Left hindlimb (tissue), 1 donor: ENCODE results near the gene CPNE4.
"Not testable (repeated sequence)": the region's sequence is repeated elsewhere in the genome, so short reads cannot be mapped to it uniquely, and the experiment has no call there.

Source experiments
- DNase-seq: peaks from one replicate; pipeline ENCODE4 v3.0.0-alpha.2; 2018

CPNE4 gene

DNA sequence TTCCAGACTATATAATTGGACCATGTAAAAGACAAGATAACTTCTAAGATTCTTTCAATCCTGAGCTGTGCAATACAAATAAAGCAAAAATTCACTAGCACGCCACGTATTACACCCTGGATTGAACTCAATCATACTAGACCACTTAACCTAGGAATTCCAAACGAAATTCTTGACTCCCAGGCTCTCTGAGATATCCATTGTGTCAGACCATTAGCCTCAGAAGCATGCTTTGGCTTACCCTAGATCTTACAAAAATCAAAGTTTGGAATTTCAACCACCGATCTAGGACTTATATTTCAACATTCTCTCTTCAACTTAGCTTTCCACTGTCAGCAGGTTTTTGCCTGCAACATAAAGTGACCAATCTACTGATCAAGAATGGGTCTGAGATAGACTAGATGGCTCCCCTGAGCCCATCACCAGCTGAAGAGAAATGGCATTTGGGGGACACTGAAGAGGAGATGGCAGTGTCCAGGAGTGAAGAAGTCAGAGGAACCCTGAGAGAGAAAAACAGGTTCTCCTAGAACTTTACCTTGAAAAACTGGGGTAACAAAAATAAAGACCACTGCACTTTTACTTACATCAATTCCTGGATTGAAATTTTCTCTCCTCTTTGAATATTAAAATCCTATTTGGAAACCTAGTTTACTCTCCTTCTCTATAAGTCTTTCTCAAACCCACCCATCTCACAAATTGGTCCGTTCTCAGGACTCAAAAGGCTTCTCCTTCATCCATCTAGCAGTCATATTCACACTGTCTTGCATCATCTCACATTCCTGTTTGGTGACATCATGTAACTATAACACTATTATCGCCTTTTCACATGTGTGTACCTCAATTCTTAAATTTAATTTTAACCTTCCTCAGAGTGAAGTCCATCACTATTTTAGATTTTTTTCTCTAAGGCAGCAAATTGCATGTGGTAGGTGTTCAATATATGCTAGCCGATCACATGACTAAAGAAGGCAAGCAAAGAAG lies 18.5 kb downstream of the CPNE4 start:
- no peak for DNase-seq

DNA sequence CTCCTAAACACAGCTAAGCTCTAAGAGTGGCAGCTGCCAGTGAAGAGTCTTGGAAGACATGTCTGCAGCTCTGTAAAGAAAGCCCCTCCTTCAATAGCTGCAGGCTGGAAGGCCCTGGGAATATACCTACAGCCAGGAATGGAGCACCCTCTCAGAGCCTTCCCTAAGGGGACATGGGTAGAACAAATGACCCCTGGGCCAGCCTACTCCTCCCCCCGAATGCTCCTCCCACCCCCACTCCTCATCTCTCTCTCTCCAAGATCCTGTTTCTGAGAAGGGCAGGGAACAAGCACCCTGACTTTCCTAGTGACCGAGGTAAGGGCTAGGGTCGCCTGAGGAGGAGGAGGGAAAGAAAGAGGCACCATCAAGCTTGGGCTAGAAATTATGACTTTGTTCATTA lies 20.7 kb downstream of the CPNE4 start:
- DNase-seq: no peak

DNA sequence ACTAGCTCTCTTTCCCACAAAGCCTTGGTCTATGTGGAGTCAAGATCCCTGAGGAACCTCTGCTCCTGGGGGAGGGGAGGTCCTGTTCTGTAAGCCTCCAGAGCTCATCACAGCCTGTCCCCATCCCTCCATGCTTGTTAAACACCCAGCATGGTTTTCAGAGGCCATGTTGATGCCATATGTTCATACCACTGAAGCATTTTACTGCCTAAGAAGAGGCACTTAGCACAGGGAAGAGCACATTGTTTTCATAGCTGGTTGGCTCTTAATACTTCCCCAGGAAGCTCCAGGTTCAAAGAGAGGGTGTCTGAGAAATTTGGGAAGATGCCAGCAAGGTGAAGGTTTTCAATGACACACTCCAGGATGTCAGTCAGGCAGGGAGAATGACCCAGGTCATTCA lies 25.6 kb downstream of the CPNE4 start:
- DNase-seq: no peak

DNA sequence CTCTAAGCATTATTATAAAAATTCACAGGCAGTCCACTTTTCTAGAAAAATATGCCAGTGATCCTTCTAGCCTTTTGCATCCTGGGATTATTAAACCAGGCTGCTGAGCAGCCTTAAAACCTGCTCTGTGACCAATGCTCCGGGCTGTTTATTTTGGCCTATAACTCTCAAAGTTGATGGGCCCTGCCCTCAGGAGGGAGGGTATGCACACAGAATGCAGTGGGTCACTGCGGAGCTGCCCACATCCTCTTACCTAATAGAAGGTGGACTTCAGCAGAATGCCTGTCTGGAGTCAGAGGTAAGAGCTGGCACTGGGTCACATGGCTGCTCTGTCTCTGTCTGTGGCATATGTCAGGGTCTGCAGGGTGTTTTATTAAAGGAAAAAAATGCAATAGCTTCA lies 26.0 kb downstream of the CPNE4 start:
- DNase-seq: no peak

DNA sequence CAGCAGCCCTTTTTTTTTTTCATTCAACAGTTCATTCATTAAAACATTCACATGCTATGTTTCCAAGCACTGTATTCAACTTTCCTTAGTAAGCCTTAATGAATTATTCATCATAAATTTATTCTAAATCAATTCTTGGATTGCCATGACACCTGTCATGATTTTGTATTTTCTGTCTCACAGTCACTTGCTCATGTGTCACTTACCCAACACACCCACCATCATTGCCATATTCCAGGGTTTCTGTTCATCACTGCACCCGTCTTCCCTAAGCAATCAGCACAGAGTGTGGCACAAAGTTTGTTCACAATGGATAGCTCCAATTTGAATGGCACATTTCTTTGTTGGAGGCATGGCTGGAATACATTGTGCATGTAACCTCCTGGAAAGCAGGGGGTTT lies 27.2 kb downstream of the CPNE4 start:
- DNase-seq: no peak

DNA sequence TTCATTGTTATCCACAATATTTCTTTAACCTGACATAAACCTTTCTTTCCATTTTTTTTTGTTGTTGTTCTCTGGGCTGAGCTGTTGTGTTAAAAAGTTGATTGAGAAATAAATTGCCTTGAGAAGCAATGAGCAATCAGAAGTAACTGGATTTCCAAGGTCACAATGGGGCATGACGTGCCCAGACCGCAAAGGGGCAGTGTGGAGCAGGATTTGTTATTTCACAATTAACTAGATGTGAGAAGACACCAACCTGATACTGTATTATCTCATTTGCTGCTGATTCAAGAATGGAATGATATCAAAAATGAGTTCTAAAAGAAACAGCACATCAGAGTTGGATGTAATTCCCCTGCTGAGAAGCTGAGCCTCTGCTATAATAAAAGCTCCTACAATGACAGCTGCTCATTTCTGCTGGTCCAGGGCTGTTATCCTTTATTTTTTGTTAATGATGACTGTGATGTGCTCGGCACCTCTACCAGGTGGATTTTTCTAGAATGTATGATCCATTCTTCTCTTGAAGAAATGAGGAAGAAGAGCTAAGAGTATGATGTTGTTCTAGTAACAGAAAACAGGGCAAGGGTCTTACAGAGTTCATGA lies 28.1 kb downstream of the CPNE4 start:
- DNase-seq: no peak

DNA sequence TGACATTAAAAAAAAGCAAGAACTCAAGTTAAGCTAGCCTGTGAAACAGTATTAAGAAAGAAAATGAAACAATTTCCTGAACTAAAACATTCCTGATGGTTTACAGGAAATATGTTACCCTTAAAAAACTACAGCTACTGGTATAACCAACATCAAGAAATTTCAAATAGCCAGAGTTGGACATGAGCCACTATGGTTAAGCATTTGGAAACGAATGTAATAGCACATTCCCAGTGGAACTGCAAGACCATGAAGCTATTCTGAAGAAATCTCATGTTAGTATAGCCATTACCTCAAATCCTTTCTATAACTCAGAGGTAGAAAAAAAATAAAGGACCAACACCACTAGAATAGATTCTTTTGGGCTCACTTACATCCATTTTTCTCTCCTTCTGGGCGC lies 30.2 kb downstream of the CPNE4 start:
- no peak for DNase-seq

DNA sequence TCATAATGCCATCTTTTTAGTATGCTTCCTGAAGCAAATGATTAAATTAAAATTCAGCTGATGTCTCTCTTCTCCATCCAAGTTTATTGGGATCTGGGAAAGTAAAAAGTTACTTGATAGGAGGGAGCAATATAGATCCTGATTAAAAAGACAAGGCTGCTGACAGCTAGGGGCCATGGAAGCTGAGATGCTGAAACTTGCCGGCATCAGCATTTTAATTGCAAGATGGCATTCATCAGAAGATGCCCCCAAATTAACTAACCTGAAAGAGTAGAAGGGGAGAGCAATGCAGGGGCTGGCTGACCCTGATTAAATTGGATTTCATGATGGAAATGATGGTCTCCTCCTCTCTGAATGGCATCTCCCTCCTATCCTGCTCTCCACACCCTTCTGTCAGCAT lies 31.1 kb downstream of the CPNE4 start:
- DNase-seq: no peak

DNA sequence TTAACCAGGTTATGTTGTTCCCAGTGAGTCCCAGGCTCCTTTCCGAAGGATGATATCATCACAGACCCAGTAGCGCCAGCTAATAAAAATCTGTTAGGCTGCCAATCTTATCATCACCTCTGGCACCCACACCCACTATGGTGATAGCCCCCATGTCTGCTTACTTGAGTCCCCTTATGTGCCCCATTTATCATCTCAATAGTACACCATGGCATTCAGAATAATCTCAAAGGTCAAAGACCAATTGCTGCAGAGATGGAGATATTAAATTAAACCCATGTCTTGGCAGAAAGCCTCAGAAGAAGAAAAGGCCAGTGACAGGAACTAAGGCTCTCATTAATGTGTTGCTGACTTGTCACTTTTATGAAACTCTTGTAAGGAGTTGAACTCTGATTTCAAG lies 32.8 kb downstream of the CPNE4 start:
- DNase-seq: no peak

DNA sequence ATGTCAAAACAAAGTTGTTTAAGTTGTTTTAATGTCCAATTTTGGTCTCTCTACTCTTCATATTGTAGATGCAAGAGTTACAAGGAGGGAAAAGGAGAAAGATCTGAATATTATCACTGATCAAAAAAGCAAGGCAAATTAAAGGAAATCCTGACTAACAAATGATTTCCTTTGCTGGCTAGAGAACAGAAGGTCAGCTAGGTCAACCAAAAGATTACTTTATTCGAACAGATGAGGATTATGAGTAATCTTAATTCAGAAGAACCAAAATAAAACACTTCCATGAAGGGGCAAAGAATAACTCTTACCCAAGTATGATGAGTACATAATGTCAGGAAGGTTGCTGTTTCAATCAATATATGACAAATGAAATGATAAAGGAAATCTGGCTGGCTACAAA lies 33.8 kb downstream of the CPNE4 start:
- DNase-seq: no peak

DNA sequence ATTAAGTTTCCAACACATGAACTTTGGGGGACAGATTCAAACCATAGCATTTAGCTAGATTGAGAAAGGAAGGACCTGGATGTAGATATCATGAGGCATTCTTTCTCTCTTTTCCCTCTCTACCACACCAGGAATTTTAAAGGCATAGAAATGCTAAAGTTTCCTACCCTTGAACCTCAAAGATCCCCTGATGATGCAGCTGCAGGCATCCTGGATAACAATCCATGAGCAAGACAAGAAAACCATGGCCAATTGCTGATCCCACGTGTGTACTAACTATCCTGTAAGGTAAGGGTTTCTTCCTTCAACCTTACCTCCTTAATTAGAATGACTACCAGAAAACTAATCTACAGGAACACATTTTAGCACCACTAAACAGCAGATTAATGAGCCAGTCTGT lies 36.8 kb downstream of the CPNE4 start:
- DNase-seq: no peak

DNA sequence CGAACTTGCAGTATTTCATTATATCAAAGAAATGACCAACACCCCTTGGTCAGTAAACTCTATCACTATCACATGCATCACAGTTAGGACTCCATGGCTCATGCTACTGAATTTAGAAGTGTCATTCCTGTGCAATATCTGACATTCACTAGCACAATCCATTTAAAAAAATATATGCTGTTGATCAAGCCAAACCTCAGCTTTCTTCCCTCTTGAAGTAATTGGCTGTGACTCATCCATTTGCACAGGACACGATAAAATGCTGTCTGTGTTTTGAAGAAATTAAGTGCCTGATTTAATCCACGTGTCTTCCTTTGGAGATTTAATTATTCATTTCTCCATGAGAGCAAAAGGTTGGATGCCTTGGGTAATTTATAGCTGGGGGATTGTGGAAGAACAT lies 38.9 kb downstream of the CPNE4 start:
- no peak for DNase-seq

DNA sequence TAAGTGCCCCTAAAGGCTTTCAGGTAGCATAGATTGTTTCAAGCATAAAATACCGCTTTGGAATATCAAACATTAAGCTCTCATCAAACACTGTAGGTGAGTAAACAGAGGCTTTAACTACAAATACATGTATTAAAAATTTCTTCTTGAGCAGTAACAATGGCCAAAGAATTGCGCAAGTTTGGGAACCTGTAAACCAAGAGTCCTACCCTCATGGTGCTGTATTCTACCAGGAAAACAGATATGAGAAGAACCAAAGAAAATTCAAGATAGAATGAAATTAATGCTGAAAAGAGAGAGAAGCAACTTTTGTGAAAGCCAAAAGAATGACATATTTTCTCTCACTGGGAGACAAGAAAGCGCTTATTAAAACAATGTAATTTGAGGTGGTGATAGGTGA lies 45.5 kb downstream of the CPNE4 start:
- no peak for DNase-seq

DNA sequence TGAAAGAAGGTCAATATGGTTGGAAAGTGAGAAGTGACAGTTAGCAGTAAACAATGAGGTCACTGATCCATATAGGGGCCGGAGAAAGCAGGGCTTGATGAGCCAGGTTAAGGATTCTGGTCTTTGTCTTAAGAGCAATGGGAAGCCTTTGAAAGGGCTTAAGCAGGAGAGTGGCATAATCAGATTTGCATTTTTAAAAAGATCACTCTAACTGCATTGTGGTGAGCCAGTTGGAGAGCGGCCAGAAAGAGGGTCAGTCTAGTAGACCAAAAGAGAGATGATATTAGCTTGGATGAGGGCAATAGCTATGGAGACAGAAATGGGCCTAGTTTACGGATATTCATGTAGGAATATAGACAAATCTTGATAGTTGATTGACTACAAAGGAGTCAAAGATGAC lies 46.6 kb downstream of the CPNE4 start:
- DNase-seq: no peak

DNA sequence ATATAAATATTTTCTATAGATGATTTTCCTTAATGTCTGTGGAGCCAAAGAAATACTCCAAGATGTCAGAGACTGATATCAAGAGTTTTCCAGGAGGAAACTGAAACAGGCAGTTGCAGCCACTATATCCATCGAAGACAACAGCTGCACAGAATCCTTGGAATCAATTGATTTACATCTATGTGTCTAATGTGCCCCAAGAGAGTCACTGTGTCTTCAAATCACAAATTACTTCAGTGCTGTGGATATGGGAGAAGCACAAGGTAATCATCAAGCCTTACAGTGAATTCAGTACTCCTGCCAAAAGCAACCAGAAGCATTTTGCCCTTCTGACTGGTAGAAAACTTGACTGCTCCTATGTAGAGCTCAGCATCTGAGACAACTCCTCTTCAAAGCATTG lies 51.1 kb downstream of the CPNE4 start:
- no peak for DNase-seq

DNA sequence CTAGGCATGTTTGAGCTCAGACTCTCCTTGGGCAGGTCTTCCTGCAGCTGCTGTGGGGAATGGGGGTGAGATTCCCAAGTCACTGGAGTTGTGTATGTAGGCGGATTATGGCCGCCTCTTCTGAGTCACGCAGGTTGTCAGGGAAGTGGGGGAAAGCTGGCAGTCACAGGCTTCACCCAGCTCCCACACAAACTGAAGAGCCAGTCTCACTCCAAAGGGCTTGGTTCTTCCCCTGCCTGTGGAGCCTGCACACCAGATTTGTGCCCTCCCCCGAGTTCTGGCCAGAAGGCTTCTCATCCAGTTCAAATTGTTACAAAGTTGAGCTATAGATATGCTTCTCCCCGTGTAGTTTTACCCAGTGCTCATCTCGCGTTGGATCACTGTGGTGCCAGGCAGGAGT lies 53.5 kb downstream of the CPNE4 start:
- no peak for DNase-seq

DNA sequence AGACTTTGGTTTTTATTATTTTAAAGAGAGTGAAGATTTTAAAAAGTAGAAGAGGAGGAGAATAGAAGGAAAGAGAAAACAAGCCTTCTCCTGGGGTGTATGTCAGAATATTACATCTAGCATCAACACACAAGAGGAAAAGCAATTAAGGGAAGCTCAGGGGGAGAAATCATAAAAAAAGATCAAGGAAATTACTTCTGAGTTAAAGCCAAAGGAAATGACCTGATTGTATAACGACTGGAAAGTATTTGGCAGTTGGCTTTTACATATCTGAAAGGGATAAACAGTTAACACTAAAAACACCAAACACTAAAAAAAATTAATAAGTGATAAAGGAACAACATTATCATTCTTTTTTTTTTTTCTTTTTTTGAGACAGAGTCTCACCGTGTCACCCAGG lies 58.4 kb downstream of the CPNE4 start:
- DNase-seq: no peak

DNA sequence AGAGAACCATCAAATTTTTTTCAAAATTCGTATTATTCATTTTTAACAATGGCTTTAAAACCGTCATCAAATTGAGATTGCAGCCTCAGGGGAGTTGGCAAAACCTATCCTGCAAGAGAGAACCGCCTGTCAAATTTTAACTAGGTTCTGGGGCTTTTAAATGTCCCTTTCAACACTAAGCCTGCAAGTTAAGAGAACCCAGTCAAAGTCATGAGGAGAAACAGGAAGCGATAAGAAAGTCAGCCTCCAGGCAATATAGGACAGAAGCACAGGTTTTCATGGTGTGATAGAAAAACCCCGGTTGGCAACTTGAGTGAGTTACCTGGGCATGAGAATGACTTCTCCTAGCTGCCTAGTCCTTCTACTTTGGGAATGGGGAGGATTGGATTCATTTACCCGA lies 59.8 kb downstream of the CPNE4 start:
- no peak for DNase-seq

DNA sequence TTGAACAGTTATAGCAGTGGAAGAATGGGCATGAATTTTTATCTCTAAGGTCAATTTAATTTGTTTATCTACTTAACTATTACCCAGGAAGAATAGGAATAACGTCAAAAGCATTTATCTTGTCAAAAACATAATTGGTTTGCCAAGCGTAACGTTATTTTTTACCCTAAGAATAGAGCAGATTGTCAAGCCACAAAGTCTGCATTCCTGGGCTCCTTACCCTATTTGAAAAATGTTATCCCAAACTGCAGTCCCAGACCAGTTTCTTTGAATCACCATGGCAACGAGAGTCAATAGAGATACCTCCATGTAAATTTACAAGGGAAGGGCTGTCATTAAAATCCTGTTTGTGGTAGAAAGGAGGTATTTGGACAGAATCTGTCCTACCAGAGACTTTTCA lies 61.1 kb downstream of the CPNE4 start:
- no peak for DNase-seq

DNA sequence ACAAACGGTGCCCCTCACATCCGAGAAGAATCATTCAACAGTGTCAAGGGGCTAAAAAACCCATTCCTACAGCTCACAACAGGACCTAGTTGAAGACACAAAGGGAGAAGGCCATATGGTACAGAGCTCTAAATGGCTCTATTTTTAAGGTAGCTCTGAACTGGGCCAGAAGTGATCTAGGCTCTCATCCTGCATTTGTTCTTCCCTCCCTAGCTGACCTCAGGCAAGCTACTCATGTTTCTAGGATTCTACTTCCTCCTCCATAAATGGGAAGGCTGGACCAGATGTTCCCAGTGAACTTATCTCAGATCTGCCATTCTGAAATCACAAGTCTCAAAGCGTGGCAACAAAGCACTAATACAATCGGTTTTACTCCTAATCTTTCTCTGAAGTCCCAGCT lies 62.3 kb downstream of the CPNE4 start:
- no peak for DNase-seq

DNA sequence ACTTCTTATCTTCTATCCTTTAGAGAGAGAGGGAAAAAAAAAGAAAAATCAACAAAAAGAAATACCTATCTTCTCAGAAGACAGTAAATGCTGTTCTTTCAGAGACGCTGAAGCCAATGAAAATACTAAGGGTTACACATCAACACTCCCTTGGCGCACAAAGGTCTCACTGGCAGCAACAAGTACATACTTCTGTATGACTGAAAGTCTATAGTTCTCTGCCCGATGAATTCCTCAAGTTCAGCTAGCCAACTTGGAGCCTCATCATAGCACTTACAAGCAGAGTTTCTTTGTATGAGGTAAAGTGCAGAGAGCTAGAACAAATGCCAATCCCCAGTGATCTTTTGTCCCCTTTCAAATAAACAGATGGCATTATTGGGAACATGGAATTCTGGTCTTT lies 62.7 kb downstream of the CPNE4 start:
- DNase-seq: no peak

DNA sequence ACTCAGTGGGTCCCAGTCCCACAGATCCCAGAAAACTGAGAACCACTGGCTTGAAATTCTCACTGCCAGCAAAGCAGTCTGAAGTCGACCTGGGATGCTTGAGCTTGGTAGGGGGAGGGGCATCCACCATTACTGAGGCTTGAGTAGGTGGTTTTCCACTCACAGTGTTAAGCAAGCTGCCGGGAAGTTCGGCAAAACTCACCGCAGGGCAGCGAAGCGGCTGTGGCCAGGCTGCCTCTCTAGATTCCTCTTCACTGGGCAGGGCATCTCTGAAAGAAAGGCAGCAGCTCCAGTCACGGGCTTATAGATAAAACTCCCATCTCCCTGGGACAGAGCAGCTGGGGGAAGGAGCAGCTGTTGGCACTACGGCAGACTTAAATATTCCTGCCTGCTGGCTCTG lies 71.4 kb downstream of the CPNE4 start:
- DNase-seq: not testable (repeated sequence)

DNA sequence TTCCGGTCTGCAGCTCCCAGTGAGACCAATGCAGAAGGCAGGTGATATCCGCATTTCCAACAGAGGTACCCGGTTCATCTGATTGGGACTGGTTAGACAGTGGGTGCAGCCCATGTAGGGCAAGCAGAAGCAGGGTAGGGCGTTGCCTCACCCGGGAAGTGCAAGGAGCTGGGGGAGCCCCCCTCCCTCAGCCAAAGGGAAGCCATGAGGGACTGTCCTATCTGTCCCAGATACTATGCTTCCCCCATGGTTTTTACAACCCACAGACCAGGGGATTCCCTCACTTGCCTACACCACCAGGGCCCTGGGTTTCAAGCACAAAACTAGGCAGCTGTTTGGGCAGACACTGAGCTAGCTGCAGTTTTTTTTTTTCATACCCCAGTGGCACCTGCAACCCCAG lies 71.8 kb downstream of the CPNE4 start:
- no peak for DNase-seq

DNA sequence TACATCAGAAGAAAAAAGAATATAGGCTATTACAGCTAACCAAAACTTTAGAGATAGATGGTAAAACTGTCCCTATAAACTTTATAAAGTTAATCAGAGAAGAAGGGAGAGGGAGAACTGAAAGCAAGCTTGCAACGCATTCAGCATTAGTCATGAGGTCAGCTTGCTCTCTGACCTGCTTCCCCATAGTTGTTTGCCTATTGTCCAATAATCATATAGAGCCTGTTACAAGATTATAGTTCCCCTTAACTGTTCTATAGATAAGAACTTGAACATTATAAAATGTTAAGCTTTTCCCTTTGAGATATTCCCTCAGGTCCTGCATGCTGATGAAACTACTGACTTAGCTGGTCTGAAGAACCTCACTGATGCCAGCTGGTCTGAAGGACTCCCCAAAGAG lies 74.5 kb downstream of the CPNE4 start:
- no peak for DNase-seq

DNA sequence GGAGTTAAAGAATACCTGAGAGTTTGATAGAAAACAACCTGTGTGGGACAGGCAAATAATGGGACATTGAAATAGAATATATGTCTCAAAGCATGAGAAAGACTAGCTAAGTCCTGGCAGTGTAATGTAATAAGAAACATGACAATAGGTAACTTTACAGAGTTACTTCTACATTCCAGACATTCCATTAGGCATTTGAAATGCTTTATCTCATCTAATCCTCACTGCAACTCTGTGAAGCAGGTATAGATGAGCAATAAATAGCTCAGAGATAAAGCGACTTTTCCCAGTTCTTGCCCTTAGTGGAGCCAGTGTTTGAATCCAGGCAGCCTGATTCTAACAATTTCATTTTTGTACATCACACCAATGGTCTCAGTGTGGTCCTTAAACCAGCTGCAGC lies 76.8 kb downstream of the CPNE4 start:
- no peak for DNase-seq
